ENCODE data around the gene ALOX12B. TPM values are rescaled to one million over a fixed set of nuclear protein-coding genes. Genes with fewer than 3 reads are reported as not detected.
A peak's percentile ranks its signal among the peaks of the same experiment; 100 is the strongest.

Gene ALOX12B
- total and polyA plus RNA-seq, 2 experiments from 2014 or later, result 0.16 to 1.4 TPM

DNA sequence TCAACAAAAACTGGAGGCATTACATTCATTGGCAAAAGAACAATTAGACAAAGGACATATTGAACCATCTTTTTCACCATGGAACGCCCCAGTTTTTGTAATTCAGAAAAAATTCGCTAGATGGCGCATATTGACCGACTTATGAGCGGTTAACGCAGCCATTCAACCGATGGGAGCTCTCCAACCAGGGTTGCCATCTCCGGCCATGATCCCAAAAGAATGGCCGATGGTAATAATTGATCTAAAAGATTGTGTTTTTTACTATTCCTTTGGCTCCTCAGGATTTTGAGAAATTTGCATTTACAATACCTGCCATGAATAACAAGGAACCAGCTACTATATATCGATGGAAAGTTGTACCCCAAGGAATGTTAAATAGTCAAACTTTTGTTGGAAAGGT lies 27.2 kb downstream of the ALOX12B start:
- no peak overlapping the region for H3K4me2 ChIP-seq
- H3K4me3 ChIP-seq, result no peak overlapping the region
- H4K20me1 ChIP-seq (replicated peaks; ENCODE audit: insufficient read depth), result no peaks in the 10 kb centered on the region
- ATAC-seq, result peak; percentile 18
- no peaks in the 10 kb centered on the region for H3K36me3 Mint-ChIP-seq (ENCODE audit: low read depth)
- H2AFZ ChIP-seq, result no peak overlapping the region
- TF ChIP-seq, protein P1, sequence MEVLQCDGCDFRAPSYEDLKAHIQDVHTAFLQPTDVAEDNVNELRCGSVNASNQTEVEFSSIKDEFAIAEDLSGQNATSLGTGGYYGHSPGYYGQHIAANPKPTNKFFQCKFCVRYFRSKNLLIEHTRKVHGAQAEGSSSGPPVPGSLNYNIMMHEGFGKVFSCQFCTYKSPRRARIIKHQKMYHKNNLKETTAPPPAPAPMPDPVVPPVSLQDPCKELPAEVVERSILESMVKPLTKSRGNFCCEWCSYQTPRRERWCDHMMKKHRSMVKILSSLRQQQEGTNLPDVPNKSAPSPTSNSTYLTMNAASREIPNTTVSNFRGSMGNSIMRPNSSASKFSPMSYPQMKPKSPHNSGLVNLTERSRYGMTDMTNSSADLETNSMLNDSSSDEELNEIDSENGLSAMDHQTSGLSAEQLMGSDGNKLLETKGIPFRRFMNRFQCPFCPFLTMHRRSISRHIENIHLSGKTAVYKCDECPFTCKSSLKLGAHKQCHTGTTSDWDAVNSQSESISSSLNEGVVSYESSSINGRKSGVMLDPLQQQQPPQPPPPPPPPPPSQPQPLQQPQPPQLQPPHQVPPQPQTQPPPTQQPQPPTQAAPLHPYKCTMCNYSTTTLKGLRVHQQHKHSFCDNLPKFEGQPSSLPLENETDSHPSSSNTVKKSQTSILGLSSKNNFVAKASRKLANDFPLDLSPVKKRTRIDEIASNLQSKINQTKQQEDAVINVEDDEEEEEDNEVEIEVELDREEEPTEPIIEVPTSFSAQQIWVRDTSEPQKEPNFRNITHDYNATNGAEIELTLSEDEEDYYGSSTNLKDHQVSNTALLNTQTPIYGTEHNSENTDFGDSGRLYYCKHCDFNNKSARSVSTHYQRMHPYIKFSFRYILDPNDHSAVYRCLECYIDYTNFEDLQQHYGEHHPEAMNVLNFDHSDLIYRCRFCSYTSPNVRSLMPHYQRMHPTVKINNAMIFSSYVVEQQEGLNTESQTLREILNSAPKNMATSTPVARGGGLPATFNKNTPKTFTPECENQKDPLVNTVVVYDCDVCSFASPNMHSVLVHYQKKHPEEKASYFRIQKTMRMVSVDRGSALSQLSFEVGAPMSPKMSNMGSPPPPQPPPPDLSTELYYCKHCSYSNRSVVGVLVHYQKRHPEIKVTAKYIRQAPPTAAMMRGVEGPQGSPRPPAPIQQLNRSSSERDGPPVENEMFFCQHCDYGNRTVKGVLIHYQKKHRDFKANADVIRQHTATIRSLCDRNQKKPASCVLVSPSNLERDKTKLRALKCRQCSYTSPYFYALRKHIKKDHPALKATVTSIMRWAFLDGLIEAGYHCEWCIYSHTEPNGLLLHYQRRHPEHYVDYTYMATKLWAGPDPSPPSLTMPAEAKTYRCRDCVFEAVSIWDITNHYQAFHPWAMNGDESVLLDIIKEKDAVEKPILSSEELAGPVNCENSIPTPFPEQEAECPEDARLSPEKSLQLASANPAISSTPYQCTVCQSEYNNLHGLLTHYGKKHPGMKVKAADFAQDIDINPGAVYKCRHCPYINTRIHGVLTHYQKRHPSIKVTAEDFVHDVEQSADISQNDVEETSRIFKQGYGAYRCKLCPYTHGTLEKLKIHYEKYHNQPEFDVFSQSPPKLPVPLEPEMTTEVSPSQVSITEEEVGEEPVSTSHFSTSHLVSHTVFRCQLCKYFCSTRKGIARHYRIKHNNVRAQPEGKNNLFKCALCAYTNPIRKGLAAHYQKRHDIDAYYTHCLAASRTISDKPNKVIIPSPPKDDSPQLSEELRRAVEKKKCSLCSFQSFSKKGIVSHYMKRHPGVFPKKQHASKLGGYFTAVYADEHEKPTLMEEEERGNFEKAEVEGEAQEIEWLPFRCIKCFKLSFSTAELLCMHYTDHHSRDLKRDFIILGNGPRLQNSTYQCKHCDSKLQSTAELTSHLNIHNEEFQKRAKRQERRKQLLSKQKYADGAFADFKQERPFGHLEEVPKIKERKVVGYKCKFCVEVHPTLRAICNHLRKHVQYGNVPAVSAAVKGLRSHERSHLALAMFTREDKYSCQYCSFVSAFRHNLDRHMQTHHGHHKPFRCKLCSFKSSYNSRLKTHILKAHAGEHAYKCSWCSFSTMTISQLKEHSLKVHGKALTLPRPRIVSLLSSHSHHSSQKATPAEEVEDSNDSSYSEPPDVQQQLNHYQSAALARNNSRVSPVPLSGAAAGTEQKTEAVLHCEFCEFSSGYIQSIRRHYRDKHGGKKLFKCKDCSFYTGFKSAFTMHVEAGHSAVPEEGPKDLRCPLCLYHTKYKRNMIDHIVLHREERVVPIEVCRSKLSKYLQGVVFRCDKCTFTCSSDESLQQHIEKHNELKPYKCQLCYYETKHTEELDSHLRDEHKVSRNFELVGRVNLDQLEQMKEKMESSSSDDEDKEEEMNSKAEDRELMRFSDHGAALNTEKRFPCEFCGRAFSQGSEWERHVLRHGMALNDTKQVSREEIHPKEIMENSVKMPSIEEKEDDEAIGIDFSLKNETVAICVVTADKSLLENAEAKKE (CRISPR knock-in tag; IDR thresholded peaks at IDR 0.05), result no peak
- no peak for TF ChIP-seq NANOG (IDR thresholded peaks at IDR 0.05; ENCODE audit: borderline replicate concordance)
- TF ChIP-seq POLR2AphosphoS5 (IDR thresholded peaks at IDR 0.05; ENCODE audit: low read depth), result no peak
- TF ChIP-seq STAT1 (IDR thresholded peaks at IDR 0.05; ENCODE audit: unreplicated experiment), result no peak
- TF ChIP-seq, protein P2, sequence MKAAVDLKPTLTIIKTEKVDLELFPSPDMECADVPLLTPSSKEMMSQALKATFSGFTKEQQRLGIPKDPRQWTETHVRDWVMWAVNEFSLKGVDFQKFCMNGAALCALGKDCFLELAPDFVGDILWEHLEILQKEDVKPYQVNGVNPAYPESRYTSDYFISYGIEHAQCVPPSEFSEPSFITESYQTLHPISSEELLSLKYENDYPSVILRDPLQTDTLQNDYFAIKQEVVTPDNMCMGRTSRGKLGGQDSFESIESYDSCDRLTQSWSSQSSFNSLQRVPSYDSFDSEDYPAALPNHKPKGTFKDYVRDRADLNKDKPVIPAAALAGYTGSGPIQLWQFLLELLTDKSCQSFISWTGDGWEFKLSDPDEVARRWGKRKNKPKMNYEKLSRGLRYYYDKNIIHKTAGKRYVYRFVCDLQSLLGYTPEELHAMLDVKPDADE (IDR thresholded peaks at IDR 0.05), result no peak
- TF ChIP-seq, protein P3, sequence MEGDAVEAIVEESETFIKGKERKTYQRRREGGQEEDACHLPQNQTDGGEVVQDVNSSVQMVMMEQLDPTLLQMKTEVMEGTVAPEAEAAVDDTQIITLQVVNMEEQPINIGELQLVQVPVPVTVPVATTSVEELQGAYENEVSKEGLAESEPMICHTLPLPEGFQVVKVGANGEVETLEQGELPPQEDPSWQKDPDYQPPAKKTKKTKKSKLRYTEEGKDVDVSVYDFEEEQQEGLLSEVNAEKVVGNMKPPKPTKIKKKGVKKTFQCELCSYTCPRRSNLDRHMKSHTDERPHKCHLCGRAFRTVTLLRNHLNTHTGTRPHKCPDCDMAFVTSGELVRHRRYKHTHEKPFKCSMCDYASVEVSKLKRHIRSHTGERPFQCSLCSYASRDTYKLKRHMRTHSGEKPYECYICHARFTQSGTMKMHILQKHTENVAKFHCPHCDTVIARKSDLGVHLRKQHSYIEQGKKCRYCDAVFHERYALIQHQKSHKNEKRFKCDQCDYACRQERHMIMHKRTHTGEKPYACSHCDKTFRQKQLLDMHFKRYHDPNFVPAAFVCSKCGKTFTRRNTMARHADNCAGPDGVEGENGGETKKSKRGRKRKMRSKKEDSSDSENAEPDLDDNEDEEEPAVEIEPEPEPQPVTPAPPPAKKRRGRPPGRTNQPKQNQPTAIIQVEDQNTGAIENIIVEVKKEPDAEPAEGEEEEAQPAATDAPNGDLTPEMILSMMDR (conservative IDR thresholded peaks at IDR 0.05; ENCODE audit: low read depth in 2 of 2), result peak; percentile 81 to 82
- H3K27ac Mint-ChIP-seq, result no peak overlapping the region
- peaks cover 74% of the 10 kb centered on the region for H3K27me3 ChIP-seq (ENCODE audit: insufficient read depth)
- no peaks in the 10 kb centered on the region for H3K36me3 ChIP-seq (ENCODE audit: insufficient read depth)
- no peaks in the 10 kb centered on the region for H3F3A ChIP-seq (replicated peaks; ENCODE audit: low read depth)
- peaks cover 40% of the 10 kb centered on the region for H3K4me1 Mint-ChIP-seq
- no peaks in the 10 kb centered on the region for H3K9me3 Mint-ChIP-seq
- DNase-seq (ENCODE audit: low spot score), result peak; percentile 91
- no peak overlapping the region; the same call in 2 of the 3 replicates for H3K4me3 Mint-ChIP-seq
- H3K4me1 ChIP-seq (ENCODE audit: insufficient read depth), result peaks cover 38% of the 10 kb centered on the region
- no peak overlapping the region for H3K27ac ChIP-seq (ENCODE audit: low read depth)
- no peaks in the 10 kb centered on the region for H3K9me2 ChIP-seq (ENCODE audit: insufficient read depth)
- no peaks in the 10 kb centered on the region for H3K79me2 ChIP-seq (replicated peaks; ENCODE audit: insufficient read depth)
- H3K27me3 Mint-ChIP-seq (ENCODE audit: insufficient read depth, low read depth, poor library complexity), result peaks cover 44% of the 10 kb centered on the region

Data from GM23338 (cell line).